Fibroblast of lung (primary cell): ENCODE measurements around the gene UROC1. TPM values are rescaled to one million over a fixed set of nuclear protein-coding genes. Genes with fewer than 3 reads are reported as not detected.

ENCODE experiments used
- DNase-seq, 2 donors: peaks; one replicate each; pipeline versions ENCODE4 v3.0.0 to v3.0.0-alpha.2; 2010; ENCODE audit warnings: low read depth in 2 of 2
- H2AFZ ChIP-seq: 2 replicates; pipeline ENCODE4 v1.5.1; 2012; ENCODE audit warnings: low read length, control low read depth, inconsistent platforms
- H3K27ac ChIP-seq: 2 replicates; pipeline ENCODE4 v1.5.1; 2011; ENCODE audit warnings: low read length, control low read depth; ENCODE audit not compliant: insufficient read depth
- H3K27me3 ChIP-seq: 2 replicates; pipeline ENCODE4 v1.5.1; 2011; ENCODE audit warnings: mild to moderate bottlenecking, low read length; ENCODE audit not compliant: control insufficient read depth, insufficient read depth
- H3K36me3 ChIP-seq: 2 replicates; pipeline ENCODE4 v1.5.1; 2011; ENCODE audit warnings: low read length; ENCODE audit not compliant: control insufficient read depth, insufficient read depth
- H3K4me1 ChIP-seq: 2 replicates; pipeline ENCODE4 v1.5.1; 2011; ENCODE audit warnings: low read length; ENCODE audit not compliant: control insufficient read depth, insufficient read depth; ENCODE audit errors: extremely low read depth
- H3K4me2 ChIP-seq: 2 replicates; pipeline ENCODE4 v1.5.1; 2011; ENCODE audit warnings: low read length, control low read depth; ENCODE audit not compliant: insufficient read depth; ENCODE audit errors: extremely low read depth
- H3K4me3 ChIP-seq, 4 experiments: fragments of 200-600 bp in 1 of 4; sonication (generic) in 1 of 4; replicated peaks in 1 of 4; 2 replicates each; pipeline ENCODE4 v1.5.1; 2011 to 2016; ENCODE audit warnings: low read length in 4 of 4, low read depth in 3 of 4, mild to moderate bottlenecking in 3 of 4, control low read depth in 2 of 4, inconsistent platforms in 1 of 4, mixed read lengths in 1 of 4; ENCODE audit not compliant: insufficient read depth in 1 of 4; ENCODE audit errors: control extremely low read depth in 1 of 4
- H3K79me2 ChIP-seq: 2 replicates; pipeline ENCODE4 v1.5.1; 2012; ENCODE audit warnings: mild to moderate bottlenecking, low read length, inconsistent platforms; ENCODE audit not compliant: control insufficient read depth, insufficient read depth
- H3K9ac ChIP-seq: 2 replicates; pipeline ENCODE4 v1.5.1; 2011; ENCODE audit warnings: mild to moderate bottlenecking, low read length, control low read depth; ENCODE audit not compliant: insufficient read depth
- H3K9me3 ChIP-seq: 2 replicates; pipeline ENCODE4 v1.5.1; 2012; ENCODE audit warnings: low read depth, low read length; ENCODE audit not compliant: control insufficient read depth, insufficient read depth
- H4K20me1 ChIP-seq: 2 replicates; pipeline ENCODE4 v1.5.1; 2011; ENCODE audit warnings: low read length; ENCODE audit not compliant: control insufficient read depth, insufficient read depth; ENCODE audit errors: extremely low read depth
- CTCF ChIP-seq, 2 donors: IDR thresholded peaks in 1 of 2; conservative IDR thresholded peaks in 1 of 2; 1 replicate in 1 of 2; 2 replicates in 1 of 2; pipeline ENCODE4 v1.5.1; 2011 to 2012; ENCODE audit warnings: low read length in 2 of 2, control low read depth in 1 of 2, inconsistent platforms in 1 of 2, low read depth in 1 of 2, mild to moderate bottlenecking in 1 of 2
- EZH2 ChIP-seq: IDR thresholded peaks from 2 replicates; pipeline ENCODE4 v1.5.1; 2012; ENCODE audit warnings: low read length, control low read depth, mild to moderate bottlenecking; ENCODE audit errors: missing control alignments
- polyA plus RNA-seq, 2 donors: library from polyadenylated mRNA; depleted of rRNA in 1 of 2; stranded (reverse) in 1 of 2; unstranded in 1 of 2; fragments of >200 nt; gene quantifications; 2 replicates each; pipeline ENCODE4 v1.2.1, GENCODE V29; 2011 to 2012; ENCODE audit warnings: missing spikeins in 1 of 2
- total RNA-seq: library from RNA; depleted of rRNA; stranded (reverse); fragments of >200 nt; gene quantifications from 2 replicates; pipeline ENCODE4 v1.2.1, GENCODE V29; 2014

The UROC1 gene
- total and polyA plus RNA-seq, 2 donors (not counting 1 experiment from before 2014, with no cell fraction given), result not detected

GRCh38 chr3:126479642-126480041 lies 37.9 kb downstream of the UROC1 start:
- Histone ChIP-seq H3K4me2 (no peak overlapping the region), H3K4me1 (peaks cover 2% of the 10 kb centered on the region), H3K9ac (no peak overlapping the region), H3K79me2 (peaks cover 5% of the 10 kb centered on the region), H3K27me3 (peaks cover 2% of the 10 kb centered on the region), H4K20me1 (no peaks in the 10 kb centered on the region), H3K36me3 (no peaks in the 10 kb centered on the region), H2AFZ (no peak overlapping the region), H3K27ac (no peak overlapping the region), H3K4me3 (no peak overlapping the region), H3K9me3 (no peaks in the 10 kb centered on the region)
- DNase-seq, result no peak
- TF ChIP-seq EZH2, result no peak
- TF ChIP-seq CTCF (conservative IDR thresholded peaks at IDR 0.05 in 1 of 2, IDR thresholded peaks at IDR 0.05 in 1 of 2; ENCODE audit: low read depth in 1 of 2, low read length in 2 of 2), result no peak

DNA sequence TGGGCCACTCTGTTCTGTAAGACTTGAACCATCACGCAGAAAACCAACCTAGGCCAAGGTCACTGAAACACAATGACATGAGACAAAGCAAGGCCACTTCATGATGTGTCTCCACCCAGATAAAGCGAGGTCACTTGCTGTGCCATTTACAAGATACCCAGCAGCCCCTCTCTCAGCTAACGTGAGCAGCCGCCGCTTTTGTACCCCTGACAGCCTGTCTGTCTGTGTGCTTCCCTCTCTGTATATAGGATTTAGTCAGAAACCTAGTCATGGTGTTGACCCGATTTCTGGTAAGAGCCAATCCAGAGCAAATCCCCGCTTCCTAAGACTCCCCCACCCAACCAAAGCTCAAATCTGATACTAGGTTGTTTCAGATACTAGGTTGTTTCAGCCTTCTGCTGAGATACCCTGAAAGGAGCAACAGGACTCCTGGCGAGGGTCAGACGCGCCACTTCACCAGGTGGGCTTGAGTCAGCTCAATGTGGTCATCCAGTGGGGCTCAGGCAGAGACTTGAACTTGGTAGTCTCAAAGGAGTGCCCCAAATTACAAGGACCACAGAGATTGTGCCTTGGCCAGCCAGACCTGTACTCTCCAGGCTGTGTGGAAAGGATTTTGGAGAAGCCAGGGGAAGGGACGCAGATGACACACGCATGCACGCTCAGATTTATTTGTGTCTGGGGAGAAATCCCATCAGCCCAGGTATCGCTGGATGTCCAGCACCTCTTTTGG lies 38.8 kb downstream of the UROC1 start:
- H3K4me1 ChIP-seq, result peaks cover 2% of the 10 kb centered on the region
- H3K9me3 ChIP-seq, result no peaks in the 10 kb centered on the region
- no peaks in the 10 kb centered on the region for H3K36me3 ChIP-seq
- H3K27me3 ChIP-seq, result no peaks in the 10 kb centered on the region
- H3K4me2 ChIP-seq, result no peak overlapping the region
- no peak overlapping the region for H3K9ac ChIP-seq
- no peak for TF ChIP-seq CTCF (conservative IDR thresholded peaks at IDR 0.05 in 1 of 2, IDR thresholded peaks at IDR 0.05 in 1 of 2; ENCODE audit: low read depth in 1 of 2, low read length in 2 of 2)
- no peak for TF ChIP-seq EZH2
- DNase-seq, result no peak
- no peaks in the 10 kb centered on the region for H4K20me1 ChIP-seq
- H3K27ac ChIP-seq, result no peak overlapping the region
- no peak overlapping the region for H2AFZ ChIP-seq
- H3K4me3 ChIP-seq, result no peak overlapping the region
- H3K79me2 ChIP-seq, result peaks cover 11% of the 10 kb centered on the region

DNA sequence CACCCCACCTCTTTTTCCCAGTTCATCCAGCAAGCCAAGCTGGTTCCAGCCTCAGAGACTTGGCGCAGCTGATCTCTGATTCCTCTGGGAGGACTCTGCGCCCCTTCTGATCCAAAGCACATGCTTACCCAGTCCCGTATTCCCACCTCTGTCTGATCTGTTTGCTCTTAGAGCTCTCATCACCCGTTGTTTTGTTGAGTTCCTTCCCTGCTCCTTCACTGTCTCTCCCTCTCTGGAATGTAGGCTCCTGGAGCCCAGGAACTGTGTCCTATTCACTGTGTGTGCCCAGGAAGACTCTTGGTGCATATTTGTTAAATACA lies 40.6 kb downstream of the UROC1 start:
- no peaks in the 10 kb centered on the region for H4K20me1 ChIP-seq
- no peaks in the 10 kb centered on the region for H3K27me3 ChIP-seq
- H3K79me2 ChIP-seq, result peaks cover 26% of the 10 kb centered on the region
- H3K9ac ChIP-seq, result no peak overlapping the region
- H3K36me3 ChIP-seq, result no peaks in the 10 kb centered on the region
- H3K4me2 ChIP-seq, result no peak overlapping the region
- no peak overlapping the region for H3K4me3 ChIP-seq
- H3K27ac ChIP-seq, result no peak overlapping the region
- TF ChIP-seq EZH2, result no peak
- no peak for TF ChIP-seq CTCF (conservative IDR thresholded peaks at IDR 0.05 in 1 of 2, IDR thresholded peaks at IDR 0.05 in 1 of 2; ENCODE audit: low read depth in 1 of 2, low read length in 2 of 2)
- no peak for DNase-seq
- peaks cover 7% of the 10 kb centered on the region for H3K4me1 ChIP-seq
- H3K9me3 ChIP-seq, result no peaks in the 10 kb centered on the region
- H2AFZ ChIP-seq, result no peak overlapping the region
